K562 (cell line): ENCODE results near the gene PDZRN4. TPM values are rescaled to one million over a fixed set of nuclear protein-coding genes. Genes with fewer than 3 reads are reported as not detected.

ENCODE experiments used
- ATAC-seq: fragments of 200-7000 bp; cut with Tn5 transposase; 3 replicates; pipeline ENCODE4 v1.9.1; 2020; ENCODE audit warnings: moderate library complexity
- BruUV-seq: library from RNA; stranded (reverse); fragments of 400-500 nt; replicated peaks from 2 replicates; lab custom pipeline; 2021; lab: Mats Ljungman, UMichigan
- CTCF ChIA-PET: fragments of 300-600 bp; formaldehyde crosslinking; extraction: SDS; loops from one replicate; lab custom pipeline; 2021; ENCODE audit warnings: low intra/inter-chr PET ratio; lab: Yijun Ruan, JAX
- POLR2A ChIA-PET: fragments of 300-600, 350-650 bp; sonication (Branson Sonifier 250); formaldehyde crosslinking; extraction: SDS; loops from one replicate; lab custom pipeline; 2021; ENCODE audit warnings: antibody characterized with exemption, inconsistent platforms; lab: Yijun Ruan, JAX
- DNase-seq, 4 experiments: peaks; one replicate each; pipeline versions ENCODE4 v3.0.0 to v3.0.0-alpha.2; 2011 to 2018; ENCODE audit warnings: low spot score in 3 of 4, mixed read lengths in 3 of 4; ENCODE audit errors: extremely low read depth in 1 of 4
- FAIRE-seq: peaks from 2 replicates; lab custom pipeline; 2011; peaks lifted over from hg19 to GRCh38; lab: Jason Lieb, UNC
- H2AFZ ChIP-seq: 2 replicates; pipeline ENCODE4 v1.6.0; 2011; ENCODE audit warnings: low read depth, low read length, control low read depth, inconsistent platforms
- H3K27ac ChIP-seq: fragments of 200-600 bp; 3 replicates; pipeline ENCODE4 v1.8.0; 2011; ENCODE audit warnings: low read depth, mild to moderate bottlenecking, control low read depth, inconsistent platforms, low read length, moderate library complexity, mixed read lengths; ENCODE audit errors: extremely low read depth
- H3K27me3 ChIP-seq, 2 experiments: fragments of 300-600 bp in 1 of 2; 2 replicates in 1 of 2; 3 replicates in 1 of 2; pipeline versions ENCODE4 v1.6.0 to v1.8.0; 2011; ENCODE audit warnings: inconsistent platforms in 2 of 2, low read length in 2 of 2, mild to moderate bottlenecking in 1 of 2, mixed read lengths in 1 of 2, moderate library complexity in 1 of 2; ENCODE audit not compliant: control insufficient read depth in 2 of 2, insufficient read depth in 2 of 2
- H3K36me3 ChIP-seq: fragments of 300-600 bp; 3 replicates; pipeline ENCODE4 v1.8.0; 2011; ENCODE audit warnings: mild to moderate bottlenecking, low read length, inconsistent platforms; ENCODE audit not compliant: control insufficient read depth, insufficient read depth
- H3K4me1 ChIP-seq, 2 experiments: fragments of 200-600 bp in 1 of 2; replicated peaks in 1 of 2; 2 replicates in 1 of 2; 3 replicates in 1 of 2; pipeline versions ENCODE4 v1.5.1 to v1.8.0; 2011; ENCODE audit warnings: inconsistent platforms in 2 of 2, low read length in 2 of 2, mild to moderate bottlenecking in 1 of 2, mixed read lengths in 1 of 2, moderate library complexity in 1 of 2; ENCODE audit not compliant: control insufficient read depth in 2 of 2, insufficient read depth in 2 of 2
- H3K4me2 ChIP-seq: 2 replicates; pipeline ENCODE4 v1.6.1; 2011; ENCODE audit warnings: low read length, control low read depth, inconsistent platforms, mixed read lengths; ENCODE audit not compliant: insufficient read depth
- H3K4me3 ChIP-seq: fragments of 200-600 bp; sonication (generic), shearing (Covaris generic); 2 replicates; pipeline ENCODE4 v1.5.1; 2016; ENCODE audit warnings: control low read depth, inconsistent platforms
- H3K79me2 ChIP-seq: fragments of 200-600 bp; 3 replicates; pipeline ENCODE4 v1.8.0; 2011; ENCODE audit warnings: low read length, inconsistent platforms; ENCODE audit not compliant: control insufficient read depth, insufficient read depth
- H3K9ac ChIP-seq, 2 experiments: 2 replicates each; pipeline versions ENCODE4 v1.6.0 to v1.6.1; 2011; ENCODE audit warnings: low read depth in 2 of 2, low read length in 2 of 2, control low read depth in 1 of 2, inconsistent platforms in 1 of 2, mild to moderate bottlenecking in 1 of 2, mixed read lengths in 1 of 2; ENCODE audit not compliant: insufficient read depth in 1 of 2
- H3K9me1 ChIP-seq: one replicate; pipeline ENCODE4 v1.6.0; 2011; ENCODE audit warnings: inconsistent platforms, mild to moderate bottlenecking, low read length, moderate library complexity; ENCODE audit not compliant: control insufficient read depth, insufficient read depth
- H3K9me3 ChIP-seq: replicated peaks from 2 replicates; pipeline ENCODE4 v1.5.1; 2011; ENCODE audit warnings: low read depth, low read length, inconsistent platforms; ENCODE audit not compliant: control insufficient read depth, insufficient read depth
- H4K20me1 ChIP-seq: replicated peaks from 2 replicates; pipeline ENCODE4 v1.6.1; 2011; ENCODE audit warnings: low read length, inconsistent platforms, mixed read lengths; ENCODE audit not compliant: control insufficient read depth, insufficient read depth
- C11orf30 ChIP-seq: fragments of 450-650 bp; IDR thresholded peaks from 2 replicates; pipeline ENCODE4 v1.6.1; 2016; ENCODE audit warnings: low read depth, mild to moderate bottlenecking
- HDAC1 ChIP-seq, 2 experiments: fragments of 450-650 bp; IDR thresholded peaks; 2 replicates each; pipeline ENCODE4 v1.6.1; 2016 to 2017; ENCODE audit warnings: inconsistent platforms in 1 of 2, mild to moderate bottlenecking in 1 of 2, moderate library complexity in 1 of 2
- HMG20A ChIP-seq: fragments of 450-650 bp; formaldehyde crosslinking; conservative IDR thresholded peaks from 2 replicates; pipeline ENCODE4 v1.4.0; 2020; ENCODE audit warnings: mild to moderate bottlenecking, mixed read lengths
- NBN ChIP-seq: fragments of 450-650 bp; IDR thresholded peaks from 2 replicates; pipeline ENCODE4 v1.6.1; 2016; ENCODE audit warnings: low read depth, mild to moderate bottlenecking
- RBBP5 ChIP-seq: fragments of 200-600 bp; sonication (generic); IDR thresholded peaks from 2 replicates; pipeline ENCODE4 v1.6.1; 2012; ENCODE audit warnings: borderline replicate concordance, mild to moderate bottlenecking, low read length, control low read depth, inconsistent platforms; ENCODE audit not compliant: insufficient read depth, poor library complexity, severe bottlenecking
- U2AF2 ChIP-seq: fragments of 200-400 bp; formaldehyde crosslinking; optimal IDR thresholded peaks from 2 replicates; pipeline ENCODE3; 2017; ENCODE audit warnings: low read depth, mild to moderate bottlenecking, low read length
- ZNF174 ChIP-seq: fragments of 250-450 bp; sonication (Bioruptor Pico); IDR thresholded peaks from 2 replicates; pipeline ENCODE4 v1.4.0; 2020; ENCODE audit warnings: mild to moderate bottlenecking
- WGBS: fragments of 100-300 bp; shearing (Covaris generic); methylation state at CpG from one replicate; pipeline ENCODE4 v1.1.6; 2016; ENCODE audit warnings: low coverage, mixed read lengths; ENCODE audit not compliant: insufficient coverage; ENCODE audit errors: missing lambda C conversion rate; 5-methylcytosine and 5-hydroxymethylcytosine counted together
- in situ Hi-C: fragments of 300-500 bp; cut with MboI; formaldehyde crosslinking; loops from 4 replicates; pipeline ENCODE4 v1.15.0; 2018; ENCODE audit warnings: inconsistent platforms, mixed read lengths
- intact Hi-C: fragments of 100-400 bp; cut with micrococcal nuclease; formaldehyde crosslinking; loops from 2 replicates; pipeline ENCODE4 v1.14.2; 2022
- polyA plus RNA-seq, 8 experiments: library from polyadenylated mRNA; depleted of rRNA in 4 of 8; stranded (reverse) in 5 of 8; unstranded in 3 of 8; fragments of >200 nt; fragmentation: Nextera tagmentation in 2 of 8; fragmentation: Illumina TruSeq in 1 of 8; extraction: Ambion mirVana in 2 of 8; extraction: Trizol in 1 of 8; gene quantifications; 2 replicates each; pipeline versions ENCODE4 v1.2.1 to v1.2.3, GENCODE V29; 2011 to 2014; ENCODE audit warnings: inconsistent platforms in 1 of 8, missing spikeins in 1 of 8
- total RNA-seq, 7 experiments: library from RNA; depleted of rRNA in 6 of 7; stranded (reverse); fragments of >200 nt in 6 of 7; fragmentation: Illumina TruSeq in 2 of 7; extraction: Trizol in 2 of 7; gene quantifications; 2 replicates each; pipeline versions ENCODE4 v1.2.1 to v1.2.3, GENCODE V29; 2011 to 2021; ENCODE audit warnings: low replicate concordance in 1 of 7
- TF ChIP-seq, protein P1 (sequence below): fragments of 450-650 bp; IDR thresholded peaks from 2 replicates; pipeline ENCODE4 v1.6.1; 2017; ENCODE audit warnings: mild to moderate bottlenecking, moderate library complexity
- TF ChIP-seq, protein P2 (sequence below): fragments of 450-650 bp; IDR thresholded peaks from 2 replicates; pipeline ENCODE4 v1.7.1; 2018; ENCODE audit warnings: mild to moderate bottlenecking, low read depth; ENCODE audit not compliant: partially characterized antibody
- TF ChIP-seq, protein P3 (sequence below): sonication (generic); formaldehyde crosslinking; IDR thresholded peaks from 2 replicates; pipeline ENCODE4 v1.8.0; 2022; ENCODE audit warnings: mild to moderate bottlenecking, missing genetic modification reagents
- TF ChIP-seq, protein P4 (sequence below): sonication (generic); formaldehyde crosslinking; IDR thresholded peaks from 2 replicates; pipeline ENCODE4 v1.8.1; 2023; ENCODE audit warnings: mild to moderate bottlenecking, missing genetic modification reagents

The PDZRN4 gene
- total and polyA plus RNA-seq, 9 of the 15 experiments (the other 6 are each of a cell fraction or from before 2014, with no cell fraction given): not detected

DNA sequence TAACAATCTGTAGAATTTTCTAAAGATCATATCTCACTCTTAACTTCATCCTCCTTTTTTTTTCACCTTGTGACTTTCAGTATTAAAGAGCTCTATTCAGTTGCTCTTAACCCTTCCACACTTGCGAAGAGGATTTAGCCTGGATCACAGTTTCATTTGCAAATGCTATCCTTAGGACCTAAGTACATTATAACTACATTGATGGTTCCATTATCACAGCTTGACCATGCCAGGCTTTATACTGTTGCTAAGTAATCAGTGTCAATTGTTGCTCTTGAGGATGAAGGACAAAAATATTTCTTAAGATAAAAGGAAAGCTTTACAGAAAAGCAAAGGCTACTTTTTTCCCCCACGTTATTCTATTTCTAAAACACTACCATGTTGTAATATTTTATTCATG, 122.2 kb downstream of the PDZRN4 start:
- Histone ChIP-seq H4K20me1 (no peaks in the 10 kb centered on the region), H3K9me3 (no peaks in the 10 kb centered on the region), H3K27ac (no peak overlapping the region), H3K9me1 (no peaks in the 10 kb centered on the region), H3K27me3 (no peaks in the 10 kb centered on the region), H3K79me2 (no peaks in the 10 kb centered on the region), H3K36me3 (no peaks in the 10 kb centered on the region), H3K4me1 (no peaks in the 10 kb centered on the region), H3K9ac (no peak overlapping the region), H2AFZ (no peak overlapping the region), H3K4me2 (no peak overlapping the region), H3K4me3 (no peak overlapping the region)
- CTCF ChIA-PET: no interaction called here
- intact Hi-C loops (no loop called here), in situ Hi-C loops (no loop called here)
- DNase-seq: no peak
- ATAC-seq: no peak
- POLR2A ChIA-PET: no interaction called here
- 4% methylated on average over 2 of the region's 2 CpGs for WGBS
- no TSS peak for BruUV-seq
- no peak for FAIRE-seq
- TF ChIP-seq, protein P1, sequence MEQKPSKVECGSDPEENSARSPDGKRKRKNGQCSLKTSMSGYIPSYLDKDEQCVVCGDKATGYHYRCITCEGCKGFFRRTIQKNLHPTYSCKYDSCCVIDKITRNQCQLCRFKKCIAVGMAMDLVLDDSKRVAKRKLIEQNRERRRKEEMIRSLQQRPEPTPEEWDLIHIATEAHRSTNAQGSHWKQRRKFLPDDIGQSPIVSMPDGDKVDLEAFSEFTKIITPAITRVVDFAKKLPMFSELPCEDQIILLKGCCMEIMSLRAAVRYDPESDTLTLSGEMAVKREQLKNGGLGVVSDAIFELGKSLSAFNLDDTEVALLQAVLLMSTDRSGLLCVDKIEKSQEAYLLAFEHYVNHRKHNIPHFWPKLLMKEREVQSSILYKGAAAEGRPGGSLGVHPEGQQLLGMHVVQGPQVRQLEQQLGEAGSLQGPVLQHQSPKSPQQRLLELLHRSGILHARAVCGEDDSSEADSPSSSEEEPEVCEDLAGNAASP: no peak
- TF ChIP-seq ZNF174 (no peak), C11orf30 (no peak), U2AF2 (no peak), HDAC1 (IDR thresholded peaks at IDR 0.05) (no peak), NBN (no peak), HMG20A (CRISPR knock-in tag) (no peak), RBBP5 (no peak)
- TF ChIP-seq, protein P2, sequence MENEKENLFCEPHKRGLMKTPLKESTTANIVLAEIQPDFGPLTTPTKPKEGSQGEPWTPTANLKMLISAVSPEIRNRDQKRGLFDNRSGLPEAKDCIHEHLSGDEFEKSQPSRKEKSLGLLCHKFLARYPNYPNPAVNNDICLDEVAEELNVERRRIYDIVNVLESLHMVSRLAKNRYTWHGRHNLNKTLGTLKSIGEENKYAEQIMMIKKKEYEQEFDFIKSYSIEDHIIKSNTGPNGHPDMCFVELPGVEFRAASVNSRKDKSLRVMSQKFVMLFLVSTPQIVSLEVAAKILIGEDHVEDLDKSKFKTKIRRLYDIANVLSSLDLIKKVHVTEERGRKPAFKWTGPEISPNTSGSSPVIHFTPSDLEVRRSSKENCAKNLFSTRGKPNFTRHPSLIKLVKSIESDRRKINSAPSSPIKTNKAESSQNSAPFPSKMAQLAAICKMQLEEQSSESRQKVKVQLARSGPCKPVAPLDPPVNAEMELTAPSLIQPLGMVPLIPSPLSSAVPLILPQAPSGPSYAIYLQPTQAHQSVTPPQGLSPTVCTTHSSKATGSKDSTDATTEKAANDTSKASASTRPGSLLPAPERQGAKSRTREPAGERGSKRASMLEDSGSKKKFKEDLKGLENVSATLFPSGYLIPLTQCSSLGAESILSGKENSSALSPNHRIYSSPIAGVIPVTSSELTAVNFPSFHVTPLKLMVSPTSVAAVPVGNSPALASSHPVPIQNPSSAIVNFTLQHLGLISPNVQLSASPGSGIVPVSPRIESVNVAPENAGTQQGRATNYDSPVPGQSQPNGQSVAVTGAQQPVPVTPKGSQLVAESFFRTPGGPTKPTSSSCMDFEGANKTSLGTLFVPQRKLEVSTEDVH: no peak
- TF ChIP-seq, protein P3, sequence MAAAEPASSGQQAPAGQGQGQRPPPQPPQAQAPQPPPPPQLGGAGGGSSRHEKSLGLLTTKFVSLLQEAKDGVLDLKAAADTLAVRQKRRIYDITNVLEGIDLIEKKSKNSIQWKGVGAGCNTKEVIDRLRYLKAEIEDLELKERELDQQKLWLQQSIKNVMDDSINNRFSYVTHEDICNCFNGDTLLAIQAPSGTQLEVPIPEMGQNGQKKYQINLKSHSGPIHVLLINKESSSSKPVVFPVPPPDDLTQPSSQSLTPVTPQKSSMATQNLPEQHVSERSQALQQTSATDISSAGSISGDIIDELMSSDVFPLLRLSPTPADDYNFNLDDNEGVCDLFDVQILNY (CRISPR knock-in tag): no peak
- TF ChIP-seq, protein P4, sequence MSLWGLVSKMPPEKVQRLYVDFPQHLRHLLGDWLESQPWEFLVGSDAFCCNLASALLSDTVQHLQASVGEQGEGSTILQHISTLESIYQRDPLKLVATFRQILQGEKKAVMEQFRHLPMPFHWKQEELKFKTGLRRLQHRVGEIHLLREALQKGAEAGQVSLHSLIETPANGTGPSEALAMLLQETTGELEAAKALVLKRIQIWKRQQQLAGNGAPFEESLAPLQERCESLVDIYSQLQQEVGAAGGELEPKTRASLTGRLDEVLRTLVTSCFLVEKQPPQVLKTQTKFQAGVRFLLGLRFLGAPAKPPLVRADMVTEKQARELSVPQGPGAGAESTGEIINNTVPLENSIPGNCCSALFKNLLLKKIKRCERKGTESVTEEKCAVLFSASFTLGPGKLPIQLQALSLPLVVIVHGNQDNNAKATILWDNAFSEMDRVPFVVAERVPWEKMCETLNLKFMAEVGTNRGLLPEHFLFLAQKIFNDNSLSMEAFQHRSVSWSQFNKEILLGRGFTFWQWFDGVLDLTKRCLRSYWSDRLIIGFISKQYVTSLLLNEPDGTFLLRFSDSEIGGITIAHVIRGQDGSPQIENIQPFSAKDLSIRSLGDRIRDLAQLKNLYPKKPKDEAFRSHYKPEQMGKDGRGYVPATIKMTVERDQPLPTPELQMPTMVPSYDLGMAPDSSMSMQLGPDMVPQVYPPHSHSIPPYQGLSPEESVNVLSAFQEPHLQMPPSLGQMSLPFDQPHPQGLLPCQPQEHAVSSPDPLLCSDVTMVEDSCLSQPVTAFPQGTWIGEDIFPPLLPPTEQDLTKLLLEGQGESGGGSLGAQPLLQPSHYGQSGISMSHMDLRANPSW (CRISPR knock-in tag): no peak
